Measurements from ENCODE around the gene TMEM54.
A peak's percentile ranks its signal among the peaks of the same experiment; 100 is the strongest.

Gene TMEM54

DNA sequence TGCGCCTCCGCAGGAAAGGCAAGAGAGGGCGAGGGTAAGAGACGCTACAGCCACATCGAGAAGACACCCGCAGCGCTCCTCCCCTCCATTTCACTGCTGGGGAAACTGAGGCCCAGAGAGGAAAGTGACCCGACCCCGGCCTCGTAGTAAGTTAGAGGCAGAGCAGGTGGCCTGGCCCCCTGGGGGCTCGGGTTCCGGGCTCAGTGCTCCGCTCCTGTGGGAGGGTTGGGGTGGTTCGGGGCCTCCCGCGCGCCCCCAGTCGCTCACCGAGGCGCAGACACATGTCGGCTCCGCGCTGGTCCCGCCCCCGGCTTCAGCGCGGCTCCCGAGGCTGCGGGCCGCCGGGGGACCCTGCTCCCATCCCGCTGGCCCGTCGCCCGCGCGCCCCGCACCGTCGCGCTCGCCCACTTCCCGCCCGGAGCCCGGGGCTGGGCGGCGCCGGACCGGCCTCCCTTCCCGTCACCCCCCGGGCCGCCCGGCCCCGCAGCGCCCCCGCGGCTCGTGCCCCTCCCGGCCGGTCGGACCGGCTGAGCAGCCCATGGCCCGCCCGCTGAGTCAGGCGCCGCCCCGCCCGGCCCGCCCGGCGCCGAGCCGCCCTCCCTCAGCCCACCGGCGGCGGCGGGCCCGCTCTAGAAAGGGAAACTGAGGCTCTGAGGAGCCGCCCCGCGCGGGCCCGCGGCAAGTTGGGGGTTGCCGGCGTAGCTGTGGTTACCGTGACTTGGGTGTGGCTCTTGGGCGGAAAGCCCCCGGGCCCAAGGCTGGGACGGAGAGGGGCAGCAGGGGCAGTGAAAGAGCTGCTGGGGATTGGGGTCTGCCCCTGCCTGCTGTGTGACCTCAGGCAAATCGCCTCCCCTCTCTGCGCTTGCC is at the start of gene TMEM54:
TMEM54 (minus strand) TSS at position 434 of the 867 bp plus-strand sequence; CDS start at position 283, 151 bp downstream.
- no peak for DNase-seq (ENCODE audit: low spot score)

- no peak for DNase-seq (ENCODE audit: low spot score)
These were observed 48.3 kb upstream of the TMEM54 start for GRCh38 chr1:32949519-32949918.

DNA sequence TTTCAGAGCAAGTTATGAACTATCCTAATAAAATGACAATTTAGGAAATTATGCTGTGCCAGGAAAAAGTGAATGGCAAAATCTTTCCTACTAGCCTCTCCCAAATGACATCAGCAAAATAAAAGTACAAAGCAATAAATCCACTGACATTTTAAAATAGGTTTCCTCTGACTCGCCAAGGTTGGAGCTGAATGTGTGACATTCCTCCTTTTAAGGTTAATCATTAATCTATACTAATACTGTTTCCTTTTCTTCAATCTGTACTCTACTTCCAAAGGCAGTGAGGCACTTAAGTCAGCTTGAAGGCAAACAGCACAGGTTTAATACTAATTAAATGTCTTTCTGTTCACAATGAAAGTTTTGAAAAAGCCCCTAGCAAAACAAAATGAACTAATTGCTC is 47.7 kb upstream of the TMEM54 start:
- peak; percentile 69 for DNase-seq (ENCODE audit: low spot score)

GRCh38 chr1:32948390-32948722 is 47.2 kb upstream of the TMEM54 start:
- no peak for DNase-seq (ENCODE audit: low spot score)

- DNase-seq (ENCODE audit: low spot score) = no peak
These were observed 46.6 kb upstream of the TMEM54 start for GRCh38 chr1:32947669-32948389.

- no peak for DNase-seq (ENCODE audit: low spot score)
These were observed 45.2 kb upstream of the TMEM54 start for GRCh38 chr1:32946413-32946812.

DNA sequence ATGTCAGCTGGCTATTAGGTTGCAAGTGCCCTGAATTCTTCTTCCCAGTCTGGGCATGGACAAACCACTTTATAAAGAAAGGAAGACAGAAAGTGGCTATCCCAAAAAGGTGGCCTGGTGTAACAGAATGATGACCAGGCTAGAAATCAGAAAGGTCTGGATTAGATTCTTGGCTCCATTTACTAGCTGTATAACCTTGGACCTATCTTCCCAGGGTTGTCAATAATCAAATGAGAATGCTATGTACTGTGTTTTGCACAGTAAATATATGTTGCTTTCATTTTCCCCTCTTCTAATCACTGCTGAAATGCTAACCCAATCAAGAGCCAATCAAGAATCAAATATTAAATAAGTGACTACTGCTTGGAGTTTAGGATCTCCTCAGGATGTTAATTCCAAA is 43.0 kb upstream of the TMEM54 start:
- DNase-seq (ENCODE audit: low spot score) = no peak

- DNase-seq (ENCODE audit: low spot score) = no peak
These were observed 38.6 kb upstream of the TMEM54 start for GRCh38 chr1:32939655-32940371.

DNA sequence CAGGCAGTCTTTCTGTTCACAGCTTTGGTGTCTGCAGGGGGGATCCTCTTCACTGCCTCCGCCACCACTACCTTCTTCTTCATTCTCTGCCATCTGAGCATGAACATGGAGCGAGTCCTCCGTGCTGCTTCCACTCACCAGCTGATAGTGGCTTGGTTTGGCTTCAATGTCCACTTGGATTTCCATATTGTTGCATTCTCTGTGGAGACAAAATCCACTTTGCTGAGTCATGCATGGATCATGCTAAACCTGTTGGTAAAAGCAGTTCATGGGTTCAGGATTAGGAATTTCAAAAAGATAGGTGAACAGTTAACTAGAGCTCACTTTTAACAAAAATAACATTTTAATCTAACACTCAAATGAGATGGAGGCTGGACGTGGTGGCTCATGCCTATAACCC is 35.9 kb upstream of the TMEM54 start:
- no peak for DNase-seq (ENCODE audit: low spot score)

DNA sequence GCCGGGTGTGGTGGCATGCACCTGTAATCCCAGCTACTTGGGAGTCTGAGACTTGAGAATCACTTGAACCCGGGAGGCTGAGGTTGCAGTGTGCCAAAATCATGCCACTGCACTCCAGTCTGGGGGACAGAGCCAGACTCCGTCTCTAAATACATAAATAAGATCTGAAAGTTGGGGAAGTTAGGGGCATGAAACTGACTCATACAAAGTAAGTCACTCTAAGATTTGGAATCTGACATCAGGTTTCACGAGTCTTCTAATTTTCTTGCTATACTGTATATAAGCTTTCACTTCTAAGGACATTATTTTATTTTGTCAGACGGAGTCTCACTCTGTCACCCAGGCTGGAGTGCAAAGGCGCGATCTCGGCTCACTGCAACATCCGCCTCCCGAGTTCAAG is 33.3 kb upstream of the TMEM54 start:
- no peak for DNase-seq (ENCODE audit: low spot score)

- peak; percentile 55 for DNase-seq (ENCODE audit: low spot score)
These were observed 32.6 kb upstream of the TMEM54 start for GRCh38 chr1:32933742-32934322.

GRCh38 chr1:32931760-32932159 is 30.6 kb upstream of the TMEM54 start:
- DNase-seq (ENCODE audit: low spot score) = no peak

DNA sequence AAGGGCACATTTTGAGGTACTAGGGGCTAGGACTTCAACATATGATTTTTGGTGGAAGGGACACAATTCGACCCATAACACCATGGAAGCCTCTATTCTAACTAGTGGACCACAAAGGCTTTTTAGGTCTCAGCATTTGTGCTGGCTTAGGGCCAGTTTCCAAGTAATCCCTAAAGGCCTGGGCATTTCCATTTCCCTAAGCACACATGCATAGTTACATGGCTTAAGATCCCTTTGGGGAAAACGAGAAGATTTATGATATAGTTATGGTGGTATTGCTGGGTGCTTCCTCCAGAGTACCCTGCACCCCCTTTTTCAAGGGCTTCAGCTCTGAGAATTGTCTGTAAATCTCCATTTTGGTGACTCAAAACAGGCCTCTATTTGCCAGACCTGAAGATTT is 28.2 kb upstream of the TMEM54 start:
- no peak for DNase-seq (ENCODE audit: low spot score)

- no peak for DNase-seq (ENCODE audit: low spot score)
These were observed 27.5 kb upstream of the TMEM54 start for GRCh38 chr1:32928715-32929114.

- DNase-seq (ENCODE audit: low spot score) = no peak
These were observed 27.1 kb upstream of the TMEM54 start for GRCh38 chr1:32928285-32928684.

DNA sequence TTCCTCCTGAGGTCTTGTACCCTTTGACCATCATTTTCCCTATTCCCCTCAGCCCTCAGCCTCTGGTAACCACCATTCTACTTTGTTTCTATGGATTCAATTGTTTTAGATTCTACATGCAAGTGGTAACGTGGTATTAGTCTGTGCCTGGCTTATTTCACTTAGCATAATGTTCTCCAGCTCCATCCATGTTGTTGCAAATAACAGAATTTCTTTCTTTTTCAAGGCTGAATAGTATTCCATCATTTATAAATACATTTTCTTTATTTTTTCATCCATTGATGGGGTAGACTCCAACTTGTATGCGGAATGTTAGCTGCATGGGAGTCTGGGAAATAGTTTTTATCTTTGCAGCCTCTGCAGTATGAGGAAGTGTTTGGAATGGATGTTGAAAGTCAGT is 26.3 kb upstream of the TMEM54 start:
- DNase-seq (ENCODE audit: low spot score) = no peak

- DNase-seq (ENCODE audit: low spot score) = no peak
These were observed 25.4 kb upstream of the TMEM54 start for GRCh38 chr1:32926562-32926961.

- no peak for DNase-seq (ENCODE audit: low spot score)
These were observed 24.4 kb upstream of the TMEM54 start for GRCh38 chr1:32925403-32926162.

DNA sequence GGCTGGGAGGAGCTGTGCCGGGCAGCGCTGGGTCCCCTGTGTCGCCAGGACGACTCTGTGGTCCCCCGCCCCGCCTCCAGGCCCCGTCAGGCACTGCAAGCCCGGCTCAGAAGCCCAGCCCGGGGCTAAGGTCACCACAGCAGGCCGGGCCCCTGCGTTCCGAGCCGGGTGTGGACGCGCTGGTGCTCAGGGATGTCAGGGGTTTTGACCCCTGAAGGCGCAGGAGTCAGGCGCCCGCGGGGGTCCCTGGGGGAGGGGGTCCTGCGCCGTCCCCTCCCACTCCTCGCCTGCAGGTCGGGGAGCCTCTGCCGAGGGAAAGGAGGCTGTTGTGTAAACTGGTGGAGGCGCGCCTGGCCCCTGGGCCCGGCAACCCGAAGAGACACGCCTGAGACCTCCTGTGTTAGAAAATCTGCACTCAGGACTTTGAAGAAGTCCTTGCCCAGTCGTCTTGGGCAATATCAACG is 23.7 kb upstream of the TMEM54 start:
- no peak for DNase-seq (ENCODE audit: low spot score)

GRCh38 chr1:32920833-32921232 is 19.6 kb upstream of the TMEM54 start:
- DNase-seq (ENCODE audit: low spot score) = no peak
